OCI-LY7 (cell line): ENCODE data around the gene YOD1. TPM values are rescaled to one million over a fixed set of nuclear protein-coding genes. Genes with fewer than 3 reads are reported as not detected.

Experiments
- BruUV-seq: library from RNA; stranded (reverse); fragments of 400-500 nt; replicated peaks from 2 replicates; lab custom pipeline; 2021; lab: Mats Ljungman, UMichigan
- CTCF ChIA-PET: fragments of 300-600 bp; sonication (Branson Sonifier 250); formaldehyde crosslinking; loops from one replicate; lab custom pipeline; 2022; ENCODE audit warnings: antibody characterized with exemption; ENCODE audit not compliant: unreplicated experiment; lab: Charles Lee
- POLR2A ChIA-PET: fragments of 300-600 bp; sonication (Branson Sonifier 250); formaldehyde crosslinking; loops from one replicate; lab custom pipeline; 2022; ENCODE audit warnings: antibody characterized with exemption; lab: Charles Lee
- DNase-seq: peaks from one replicate; pipeline ENCODE4 v3.0.0-alpha.2; 2015; ENCODE audit warnings: low spot score
- H2AFZ ChIP-seq: fragments of 200-600 bp; sonication (generic), shearing (Covaris generic); 2 replicates; pipeline ENCODE4 v1.6.1; 2014; ENCODE audit warnings: mild to moderate bottlenecking, antibody characterized with exemption, low read length, moderate library complexity
- H3K27ac ChIP-seq: fragments of 200-600 bp; sonication (generic); 2 replicates; pipeline ENCODE4 v1.5.1; 2014; ENCODE audit warnings: mixed run types, low read depth, mild to moderate bottlenecking, moderate library complexity, low read length, inconsistent platforms; ENCODE audit not compliant: poor library complexity, severe bottlenecking
- H3K36me3 ChIP-seq: fragments of 200-600 bp; sonication (generic); 2 replicates; pipeline ENCODE4 v1.6.1; 2014; ENCODE audit warnings: mild to moderate bottlenecking, antibody characterized with exemption, low read length, moderate library complexity, mixed read lengths; ENCODE audit not compliant: insufficient read depth
- H3K4me1 ChIP-seq: fragments of 200-600 bp; sonication (generic); 2 replicates; pipeline ENCODE4 v1.5.1; 2014; ENCODE audit warnings: mild to moderate bottlenecking, low read length; ENCODE audit not compliant: insufficient read depth, poor library complexity, severe bottlenecking
- H3K4me2 ChIP-seq: fragments of 200-600 bp; sonication (generic); 2 replicates; pipeline ENCODE4 v1.6.1; 2014; ENCODE audit warnings: mild to moderate bottlenecking, low read length
- H3K4me3 ChIP-seq: fragments of 200-600 bp; sonication (generic); 2 replicates; pipeline ENCODE4 v1.5.1; 2014; ENCODE audit warnings: mild to moderate bottlenecking, low read depth, low read length; ENCODE audit not compliant: poor library complexity, severe bottlenecking
- H3K79me2 ChIP-seq: fragments of 200-600 bp; sonication (generic); 2 replicates; pipeline ENCODE4 v1.6.1; 2016; ENCODE audit warnings: low read depth, mild to moderate bottlenecking, low read length, moderate library complexity, mixed read lengths; ENCODE audit not compliant: insufficient read depth
- H3K9me2 ChIP-seq: fragments of 200-600 bp; sonication (generic); 2 replicates; pipeline ENCODE4 v1.6.1; 2016; ENCODE audit warnings: mild to moderate bottlenecking, low read length, mixed read lengths; ENCODE audit not compliant: insufficient read depth
- H3K9me3 ChIP-seq: fragments of 200-600 bp; sonication (generic); 2 replicates; pipeline ENCODE4 v1.6.1; 2014; ENCODE audit warnings: mild to moderate bottlenecking, mixed run types, low read length, mixed read lengths
- H4K20me1 ChIP-seq: fragments of 200-600 bp; sonication (generic); 2 replicates; pipeline ENCODE4 v1.6.1; 2014; ENCODE audit warnings: mild to moderate bottlenecking, antibody characterized with exemption, low read length, moderate library complexity, mixed read lengths; ENCODE audit not compliant: insufficient read depth
- CTCF ChIP-seq: fragments of 200-600 bp; sonication (generic); conservative IDR thresholded peaks from 2 replicates; pipeline ENCODE4 v1.5.1; 2014; ENCODE audit warnings: mild to moderate bottlenecking, antibody characterized with exemption, low read length, moderate library complexity, mixed read lengths
- EZH2phosphoT487 ChIP-seq: fragments of 200-600 bp; sonication (generic); IDR thresholded peaks from 2 replicates; pipeline ENCODE4 v1.6.1; 2018; ENCODE audit warnings: low read depth, borderline replicate concordance, mild to moderate bottlenecking, mixed run types, antibody characterized with exemption, low read length, moderate library complexity, mixed read lengths
- intact Hi-C: fragments of 100-400 bp; cut with micrococcal nuclease; formaldehyde crosslinking; loops from one replicate; pipeline ENCODE4 v1.10.0; 2022; ENCODE audit not compliant: unreplicated experiment
- total RNA-seq, 2 experiments: library from RNA; depleted of rRNA in 1 of 2; stranded (reverse); fragments of >200 nt in 1 of 2; shearing (Covaris generic) in 1 of 2; gene quantifications; 2 replicates each; pipeline ENCODE4 v1.2.3, GENCODE V29; 2014 to 2022

YOD1 gene
- total RNA-seq, 2 experiments from 2014 or later = 16.2 to 16.5 TPM

- Histone ChIP-seq H3K4me2 (no peak overlapping the region), H3K9me3 (no peaks in the 10 kb centered on the region), H3K4me3 (no peak overlapping the region), H3K27ac (no peak overlapping the region), H3K36me3 (no peaks in the 10 kb centered on the region), H3K4me1 (no peaks in the 10 kb centered on the region), H3K79me2 (no peaks in the 10 kb centered on the region), H4K20me1 (no peaks in the 10 kb centered on the region), H2AFZ (no peak overlapping the region), H3K9me2 (no peaks in the 10 kb centered on the region)
- TF ChIP-seq EZH2phosphoT487 (no peak), CTCF (no peak)
- ChIA-PET CTCF (no interaction called here), POLR2A (interaction anchor here (0.7 kb wide), 1 partner anchor 486 kb away, joined by 3 read pairs; no protein-coding TSS in a partner anchor)
- intact Hi-C loops = no loop called here
- BruUV-seq = no TSS peak
- DNase-seq = no peak
Measured at GRCh38 chr1:207089627-207090355, 38.8 kb upstream of the YOD1 start.

- intact Hi-C loops = no loop called here
- DNase-seq = no peak
- H3K4me2 ChIP-seq = no peak within 1 kb of the TSS
Measured at GRCh38 chr1:207088701-207089626, 38.0 kb upstream of the YOD1 start, which contains the start of gene C4BPB. Gene C4BPB (plus strand): TSS chr1:207088860. CDS start chr1:207089532, 672 bp downstream.

More at GRCh38 chr1:207088701-207089626, 38.0 kb upstream of the YOD1 start, which contains the start of gene C4BPB:
- Histone ChIP-seq H3K79me2 (no peaks in the 10 kb centered on the region), H3K9me2 (no peaks in the 10 kb centered on the region), H2AFZ (no peak within 1 kb of the TSS), H3K27ac (no peak within 1 kb of the TSS), H3K4me3 (no peak within 1 kb of the TSS), H3K36me3 (no peaks in the 10 kb centered on the region), H4K20me1 (no peaks in the 10 kb centered on the region), H3K9me3 (no peaks in the 10 kb centered on the region), H3K4me1 (no peaks in the 10 kb centered on the region)
- no TSS peak for BruUV-seq
- POLR2A ChIA-PET = no interaction called here
- TF ChIP-seq CTCF (no peak), EZH2phosphoT487 (no peak)
- CTCF ChIA-PET = no interaction called here
